ENCODE data around the gene SNRNP48. TPM values are rescaled to one million over a fixed set of nuclear protein-coding genes. Genes with fewer than 3 reads are reported as not detected.

The SNRNP48 gene
- 13.0 and 15.7 TPM in 2 replicates for total RNA-seq (2014; rRNA removed)
- polyA plus RNA-seq (2012), result 4.0 TPM

GRCh38 chr6:7589949-7590917 lies at the start of gene SNRNP48:
Gene SNRNP48 (plus strand): TSS chr6:7590198. CDS start chr6:7590258, 60 bp downstream.
- DNase-seq (ENCODE audit: low read depth), result peak; percentile 90

GRCh38 chr6:7540595-7540994 lies 49.4 kb upstream of the SNRNP48 start:
- no peak for DNase-seq (ENCODE audit: low read depth)

GRCh38 chr6:7541175-7542064 lies 48.6 kb upstream of the SNRNP48 start, which contains the start of gene DSP:
Gene DSP (plus strand): TSS chr6:7541671. CDS start chr6:7541916, 245 bp downstream.
- peak; percentile 4 for DNase-seq (ENCODE audit: low read depth)

- peak; percentile 9 for DNase-seq (ENCODE audit: low read depth)
Measured at GRCh38 chr6:7542065-7542873, 47.7 kb upstream of the SNRNP48 start.

GRCh38 chr6:7542874-7543624 lies 46.9 kb upstream of the SNRNP48 start:
- peak; percentile 35 for DNase-seq (ENCODE audit: low read depth)

GRCh38 chr6:7543789-7544424 lies 46.1 kb upstream of the SNRNP48 start:
- DNase-seq (ENCODE audit: low read depth), result no peak

- no peak for DNase-seq (ENCODE audit: low read depth)
Measured at GRCh38 chr6:7544597-7544996, 45.4 kb upstream of the SNRNP48 start.

- no peak for DNase-seq (ENCODE audit: low read depth)
Measured at GRCh38 chr6:7545316-7546019, 44.5 kb upstream of the SNRNP48 start.

GRCh38 chr6:7546020-7546369 lies 44.0 kb upstream of the SNRNP48 start:
- DNase-seq (ENCODE audit: low read depth), result no peak

GRCh38 chr6:7546383-7546782 lies 43.6 kb upstream of the SNRNP48 start:
- DNase-seq (ENCODE audit: low read depth), result no peak

GRCh38 chr6:7546896-7547295 lies 43.1 kb upstream of the SNRNP48 start:
- DNase-seq (ENCODE audit: low read depth), result no peak

GRCh38 chr6:7547315-7547714 lies 42.7 kb upstream of the SNRNP48 start:
- no peak for DNase-seq (ENCODE audit: low read depth)

GRCh38 chr6:7550433-7550801 lies 39.6 kb upstream of the SNRNP48 start:
- no peak for DNase-seq (ENCODE audit: low read depth)

GRCh38 chr6:7554533-7555275 lies 35.3 kb upstream of the SNRNP48 start:
- DNase-seq (ENCODE audit: low read depth), result no peak

- DNase-seq (ENCODE audit: low read depth), result no peak
Measured at GRCh38 chr6:7555671-7556070, 34.3 kb upstream of the SNRNP48 start.

GRCh38 chr6:7556394-7557106 lies 33.4 kb upstream of the SNRNP48 start:
- no peak for DNase-seq (ENCODE audit: low read depth)

- DNase-seq (ENCODE audit: low read depth), result no peak
Measured at GRCh38 chr6:7557652-7558051, 32.3 kb upstream of the SNRNP48 start.

GRCh38 chr6:7558781-7559180 lies 31.2 kb upstream of the SNRNP48 start:
- no peak for DNase-seq (ENCODE audit: low read depth)

All from LHCN-M2 (cell line).